ENCODE results near the gene DBNDD2.

The DBNDD2 gene

GRCh38 chr20:45377269-45377668 lies 30.8 kb upstream of the DBNDD2 start:
- Histone ChIP-seq H3K9me3 (ENCODE audit: control insufficient read depth, insufficient read depth, low read depth, low read length) (no peaks in the 10 kb centered on the region), H3K36me3 (ENCODE audit: control insufficient read depth in 2 of 2, insufficient read depth in 1 of 2, low read length in 2 of 2) (peaks cover 0 to 4% of the 10 kb centered on the region in 2 experiments; a peak in 1 of 3 replicates), H3K4me3 (ENCODE audit: low read depth, low read length) (no peak overlapping the region), H3K27ac (ENCODE audit: extremely low read depth, low read depth, low read length) (no peak overlapping the region), H3K4me1 (ENCODE audit: control insufficient read depth, insufficient read depth, low read length) (no peaks in the 10 kb centered on the region)
- POLR2A ChIA-PET = interaction anchor here (1.1 kb wide), 1 partner anchor 33 kb away, joined by 3 read pairs; no protein-coding TSS in a partner anchor
- CTCF ChIA-PET = interaction anchor here (0.6 to 5.4 kb wide), 3 partner anchors 36 to 239 kb away, joined by 3 to 95 read pairs (median 3); no protein-coding TSS in a partner anchor
- no peak for TF ChIP-seq ZNF560 (tag by site-specific recombination; IDR thresholded peaks at IDR 0.05; ENCODE audit: borderline replicate concordance)
- TF ChIP-seq KLF9 (tag by site-specific recombination; IDR thresholded peaks at IDR 0.05; ENCODE audit: low read depth) = no peak
- TF ChIP-seq ZSCAN18 (tag by site-specific recombination; IDR thresholded peaks at IDR 0.05) = no peak
- no peak for TF ChIP-seq ELK4 (IDR thresholded peaks at IDR 0.05; ENCODE audit: borderline replicate concordance, low read depth, low read length)
- no peak for TF ChIP-seq ZFP41 (tag by site-specific recombination; IDR thresholded peaks at IDR 0.05; ENCODE audit: borderline replicate concordance)
- no peak for TF ChIP-seq ZNF23 (tag by site-specific recombination; IDR thresholded peaks at IDR 0.05; ENCODE audit: borderline replicate concordance)
- no peak for TF ChIP-seq PBX3 (CRISPR knock-in tag; IDR thresholded peaks at IDR 0.05)
- no peak for TF ChIP-seq ZBTB44 (tag by site-specific recombination; IDR thresholded peaks at IDR 0.05)
- TF ChIP-seq ZNF692 (tag by site-specific recombination; IDR thresholded peaks at IDR 0.05) = no peak
- TF ChIP-seq ZNF571 (tag by site-specific recombination; IDR thresholded peaks at IDR 0.05) = no peak
- no peak for TF ChIP-seq ZNF16 (tag by site-specific recombination; IDR thresholded peaks at IDR 0.05; ENCODE audit: low read depth)
- no peak for TF ChIP-seq SCRT1 (tag by site-specific recombination; IDR thresholded peaks at IDR 0.05; ENCODE audit: borderline replicate concordance)
- TF ChIP-seq FEZF1 (tag by site-specific recombination; IDR thresholded peaks at IDR 0.05) = no peak
- TF ChIP-seq GLIS1 (tag by site-specific recombination; IDR thresholded peaks at IDR 0.05) = no peak
- TF ChIP-seq ZNF398 (tag by site-specific recombination; IDR thresholded peaks at IDR 0.05) = no peak

- ChIA-PET CTCF (interaction anchor here (0.7 kb wide), 1 partner anchor 16 kb away, joined by 3 read pairs; no protein-coding TSS in a partner anchor), POLR2A (no interaction called here)
- no peak within 1 kb of the TSS for H3K4me3 ChIP-seq (ENCODE audit: low read depth, low read length)
- TF ChIP-seq ZNF133 (tag by site-specific recombination; IDR thresholded peaks at IDR 0.05) (no peak), ZNF626 (tag by site-specific recombination; IDR thresholded peaks at IDR 0.05) (no peak), ZNF449 (tag by site-specific recombination; IDR thresholded peaks at IDR 0.05) (no peak), MZF1 (tag by site-specific recombination; IDR thresholded peaks at IDR 0.05; ENCODE audit: borderline replicate concordance) (no peak)
- H3K27ac ChIP-seq (ENCODE audit: extremely low read depth, low read depth, low read length) = no peak within 1 kb of the TSS
- H3K36me3 ChIP-seq (ENCODE audit: control insufficient read depth in 2 of 2, insufficient read depth in 1 of 2, low read length in 2 of 2) = peaks cover 0 to 4% of the 10 kb centered on the region in 2 experiments; a peak in 1 of 3 replicates
- no peaks in the 10 kb centered on the region for H3K9me3 ChIP-seq (ENCODE audit: control insufficient read depth, insufficient read depth, low read depth, low read length)
- H3K4me1 ChIP-seq (ENCODE audit: control insufficient read depth, insufficient read depth, low read length) = no peaks in the 10 kb centered on the region
Measured at GRCh38 chr20:45378191-45378590, 29.9 kb upstream of the DBNDD2 start, which contains the start of gene TP53TG5. Gene TP53TG5 (minus strand): TSS chr20:45378325. CDS start chr20:45378236, 89 bp downstream.

Measured in HEK293 (cell line).